GM12873 (cell line): ENCODE data around the gene TPRN.

Source experiments
- TF ChIP-seq, protein P1 (sequence below): IDR thresholded peaks from 2 replicates; pipeline ENCODE4 v1.5.1; 2012; ENCODE audit warnings: low read depth, mild to moderate bottlenecking, moderate library complexity, low read length, control low read depth; ENCODE audit not compliant: insufficient read depth; ENCODE audit errors: missing control alignments

Gene TPRN

DNA sequence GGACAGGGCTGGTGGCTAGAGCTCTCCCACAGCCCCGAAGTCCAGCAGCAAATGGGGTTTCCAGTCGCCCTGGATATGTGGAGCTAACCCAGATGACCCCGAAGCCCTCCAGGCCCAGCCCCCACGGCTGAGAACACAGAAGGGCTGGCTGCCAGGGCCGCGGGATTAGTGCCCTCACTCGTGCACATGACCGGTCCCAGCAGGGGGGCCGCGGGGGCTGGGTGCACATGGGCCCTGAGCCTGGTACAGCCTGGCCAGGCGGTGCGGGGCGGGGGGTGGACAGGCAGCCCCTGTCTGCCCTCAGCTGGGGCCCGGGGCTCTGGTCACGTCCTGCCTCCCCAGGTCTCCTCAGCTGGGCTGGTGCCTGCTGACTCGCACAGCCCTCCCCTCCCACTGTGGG lies 6.2 kb downstream of the TPRN start:
- TF ChIP-seq, protein P1, sequence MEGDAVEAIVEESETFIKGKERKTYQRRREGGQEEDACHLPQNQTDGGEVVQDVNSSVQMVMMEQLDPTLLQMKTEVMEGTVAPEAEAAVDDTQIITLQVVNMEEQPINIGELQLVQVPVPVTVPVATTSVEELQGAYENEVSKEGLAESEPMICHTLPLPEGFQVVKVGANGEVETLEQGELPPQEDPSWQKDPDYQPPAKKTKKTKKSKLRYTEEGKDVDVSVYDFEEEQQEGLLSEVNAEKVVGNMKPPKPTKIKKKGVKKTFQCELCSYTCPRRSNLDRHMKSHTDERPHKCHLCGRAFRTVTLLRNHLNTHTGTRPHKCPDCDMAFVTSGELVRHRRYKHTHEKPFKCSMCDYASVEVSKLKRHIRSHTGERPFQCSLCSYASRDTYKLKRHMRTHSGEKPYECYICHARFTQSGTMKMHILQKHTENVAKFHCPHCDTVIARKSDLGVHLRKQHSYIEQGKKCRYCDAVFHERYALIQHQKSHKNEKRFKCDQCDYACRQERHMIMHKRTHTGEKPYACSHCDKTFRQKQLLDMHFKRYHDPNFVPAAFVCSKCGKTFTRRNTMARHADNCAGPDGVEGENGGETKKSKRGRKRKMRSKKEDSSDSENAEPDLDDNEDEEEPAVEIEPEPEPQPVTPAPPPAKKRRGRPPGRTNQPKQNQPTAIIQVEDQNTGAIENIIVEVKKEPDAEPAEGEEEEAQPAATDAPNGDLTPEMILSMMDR = no peak

DNA sequence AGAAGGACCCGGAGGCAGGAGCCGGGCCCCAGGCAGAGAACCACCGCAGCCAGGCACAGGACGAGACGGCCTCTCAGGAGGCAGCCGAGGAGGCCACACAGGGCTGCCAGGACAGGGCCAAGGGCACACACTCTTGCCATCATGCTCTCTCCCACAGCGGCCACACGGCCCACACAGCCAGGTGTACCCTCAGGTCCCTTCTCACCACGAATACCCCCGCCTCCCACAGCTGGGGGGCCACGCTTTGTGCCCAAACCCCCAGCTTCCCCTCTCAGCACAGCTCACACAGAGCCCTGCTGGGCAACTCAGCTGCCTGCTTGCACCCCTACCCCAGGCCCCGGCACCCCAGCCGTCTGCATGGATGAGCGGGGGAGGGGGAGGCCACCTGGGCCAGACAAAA lies 6.8 kb downstream of the TPRN start:
- TF ChIP-seq, protein P1 = no peak

DNA sequence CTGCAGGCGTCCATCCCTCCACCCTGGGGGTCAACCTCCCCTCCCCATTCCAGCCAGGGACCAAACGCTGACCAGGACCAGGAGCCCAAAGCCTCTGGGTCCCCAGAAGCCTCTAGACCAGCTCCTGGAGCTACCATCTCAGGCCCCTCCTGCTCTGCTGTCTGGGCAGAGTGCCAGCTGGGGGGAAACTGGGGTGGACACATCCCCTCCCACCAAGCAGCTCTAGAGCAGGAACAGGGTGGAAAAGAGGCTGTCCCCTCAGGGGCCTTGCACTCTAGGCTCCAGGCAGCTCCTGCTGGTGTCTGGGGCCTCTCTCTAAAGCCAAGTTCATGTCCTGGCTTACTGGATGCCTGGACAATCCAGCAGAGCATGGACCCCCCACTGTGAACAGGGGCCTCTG lies 7.7 kb downstream of the TPRN start:
- TF ChIP-seq, protein P1 = no peak

DNA sequence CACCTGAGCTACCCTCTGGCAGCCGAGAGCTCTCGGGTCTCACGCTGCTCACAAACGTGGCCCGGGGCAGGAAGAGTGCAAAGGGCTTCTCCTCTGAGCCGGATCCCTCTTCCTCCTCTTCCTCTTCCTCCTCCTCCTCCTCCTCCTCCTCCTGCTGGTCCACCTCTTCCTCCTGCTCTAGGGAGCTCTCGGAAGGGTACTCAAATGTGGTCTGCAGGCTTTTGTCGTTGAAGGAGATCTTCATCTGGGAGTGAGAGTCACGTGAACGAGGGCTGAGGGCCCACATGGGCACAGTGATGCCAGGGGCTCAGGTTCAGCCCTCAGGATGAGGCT lies 8.1 kb downstream of the TPRN start:
- TF ChIP-seq, protein P1 = no peak

DNA sequence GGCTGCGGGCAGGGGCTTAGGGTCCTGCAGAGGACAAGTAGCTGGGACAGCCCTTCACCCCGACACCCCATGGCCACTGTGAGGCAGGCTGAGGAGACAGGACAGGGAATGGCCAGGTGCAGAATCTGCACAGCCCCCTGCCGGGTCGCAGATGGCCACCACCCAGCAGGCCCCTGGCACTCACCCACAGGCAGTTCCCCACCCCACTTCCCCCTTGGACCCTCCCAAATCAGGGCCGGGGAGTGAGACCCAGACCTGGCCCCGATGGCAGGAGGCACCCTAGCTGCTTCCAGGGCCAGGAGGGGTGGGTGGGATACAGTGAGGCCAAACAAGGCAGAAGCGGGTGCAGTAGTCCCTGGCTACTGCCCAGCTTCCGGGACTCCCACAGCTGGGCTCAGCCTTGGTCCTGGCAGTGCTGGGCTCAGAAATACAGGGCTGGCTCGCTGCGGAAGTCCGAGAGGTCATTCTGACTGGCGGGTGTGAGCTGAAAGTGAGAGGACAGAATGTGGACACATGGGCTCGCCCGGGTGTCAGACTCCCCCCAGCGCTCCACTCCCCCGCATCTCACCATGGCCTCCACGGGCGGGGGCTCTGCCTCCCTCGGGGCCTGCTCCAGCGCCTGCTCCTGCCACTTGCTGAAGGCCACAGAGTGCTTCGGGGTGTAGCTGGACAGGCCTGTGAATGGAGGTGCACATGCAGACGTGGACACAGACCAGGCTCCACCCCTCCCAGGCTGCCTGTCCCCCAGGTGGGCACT lies 8.7 kb downstream of the TPRN start:
- TF ChIP-seq, protein P1 = no peak

DNA sequence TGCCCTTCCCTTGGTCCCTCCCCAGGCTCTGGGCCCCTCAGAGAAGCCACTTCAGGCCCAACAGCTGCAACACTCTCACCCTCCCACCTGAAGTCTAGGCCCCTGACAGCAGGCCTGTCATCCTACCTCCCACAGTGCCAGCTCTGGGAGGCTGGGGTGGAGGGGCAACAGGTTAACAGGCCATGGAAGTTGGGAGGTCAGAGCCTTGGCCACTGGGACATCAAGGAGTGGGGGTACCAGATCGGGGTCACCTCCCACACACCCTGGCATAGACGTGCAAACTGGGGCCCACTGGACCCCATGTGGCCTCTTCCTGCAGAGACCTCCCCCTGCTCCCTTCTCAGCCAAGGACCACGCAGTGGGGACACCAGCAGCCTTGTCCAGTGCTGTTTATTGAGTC lies 9.3 kb downstream of the TPRN start:
- TF ChIP-seq, protein P1 = no peak

DNA sequence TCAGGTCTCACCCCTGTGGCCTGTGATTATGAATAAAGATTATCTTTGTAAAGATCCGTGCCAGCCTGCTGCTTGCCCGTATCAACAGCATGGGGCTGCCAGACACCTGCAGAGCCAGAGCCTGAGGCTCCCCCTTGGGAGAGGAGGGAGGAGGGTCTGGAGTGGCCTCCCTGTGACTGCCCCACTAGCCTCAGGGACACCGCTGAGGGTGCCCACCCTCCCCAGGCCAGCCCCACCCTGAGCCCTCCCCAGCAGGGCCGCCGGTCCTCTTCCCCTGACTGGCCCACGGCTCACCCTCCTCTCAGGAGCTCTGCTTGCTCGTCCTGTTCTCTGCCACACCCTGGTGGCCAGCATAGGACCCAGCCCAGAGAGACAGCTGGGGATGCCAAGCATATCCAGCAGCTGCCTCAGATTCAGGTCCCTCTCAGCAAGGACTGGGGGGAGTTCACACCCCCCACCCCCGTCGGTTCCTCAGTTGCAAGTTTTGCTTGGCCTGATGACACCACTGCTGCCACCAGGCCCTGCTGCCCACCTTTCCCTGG lies 10.2 kb downstream of the TPRN start:
- TF ChIP-seq, protein P1 = peak; percentile 16
